HEK293 (cell line): ENCODE results near the gene CCDC50.

Experiments used
- CTCF ChIA-PET: fragments of 350-600 bp; formaldehyde crosslinking; extraction: SDS; loops from one replicate; lab custom pipeline; 2021; ENCODE audit warnings: antibody characterized with exemption; lab: Yijun Ruan, JAX
- POLR2A ChIA-PET: fragments of 300-600 bp; formaldehyde crosslinking; extraction: SDS; loops from one replicate; lab custom pipeline; 2020; ENCODE audit warnings: antibody characterized with exemption, inconsistent platforms; lab: Yijun Ruan, JAX
- H3K27ac ChIP-seq: fragments of 200-500 bp; sonication (Bioruptor generic); 2 replicates; pipeline ENCODE4 v1.5.1; 2014; ENCODE audit warnings: low read depth, low read length, control low read depth, inconsistent platforms; ENCODE audit errors: extremely low read depth
- H3K36me3 ChIP-seq, 2 experiments: fragments of 200-500 bp in 1 of 2; sonication (Bioruptor generic) in 1 of 2; 1 replicate in 1 of 2; 2 replicates in 1 of 2; pipeline ENCODE4 v1.5.1; 2014 to 2017; ENCODE audit warnings: inconsistent platforms in 2 of 2, low read length in 2 of 2; ENCODE audit not compliant: control insufficient read depth in 2 of 2, insufficient read depth in 1 of 2
- H3K4me1 ChIP-seq: fragments of 200-500 bp; sonication (Bioruptor generic); 2 replicates; pipeline ENCODE4 v1.5.1; 2014; ENCODE audit warnings: mild to moderate bottlenecking, low read length, inconsistent platforms; ENCODE audit not compliant: control insufficient read depth, insufficient read depth
- H3K4me3 ChIP-seq: 2 replicates; pipeline ENCODE4 v1.5.1; 2011; ENCODE audit warnings: low read depth, mild to moderate bottlenecking, control low read depth, low read length, moderate library complexity
- H3K9me3 ChIP-seq: fragments of 200-500 bp; sonication (Bioruptor generic); 2 replicates; pipeline ENCODE4 v1.5.1; 2014; ENCODE audit warnings: low read depth, low read length, inconsistent platforms; ENCODE audit not compliant: control insufficient read depth, insufficient read depth
- KLF9 ChIP-seq: fragments of 450-650 bp; formaldehyde crosslinking; IDR thresholded peaks from 2 replicates; pipeline ENCODE4 v1.5.1; 2016; ENCODE audit warnings: missing biosample characterization, missing genetic modification characterization, low read depth
- SETDB1 ChIP-seq: IDR thresholded peaks from one replicate; pipeline ENCODE4 v1.6.1; 2017; ENCODE audit warnings: mild to moderate bottlenecking, low read length, moderate library complexity, mixed read lengths; ENCODE audit not compliant: insufficient read length
- ZBTB11 ChIP-seq: fragments of 450-650 bp; formaldehyde crosslinking; conservative IDR thresholded peaks from 2 replicates; pipeline ENCODE4 v1.5.1; 2016; ENCODE audit warnings: low read depth, missing biosample characterization, missing genetic modification characterization
- ZBTB48 ChIP-seq: fragments of 450-650 bp; formaldehyde crosslinking; IDR thresholded peaks from 2 replicates; pipeline ENCODE4 v1.5.1; 2016; ENCODE audit warnings: missing biosample characterization, missing genetic modification characterization
- ZBTB7A ChIP-seq: fragments of 450-650 bp; formaldehyde crosslinking; IDR thresholded peaks from 2 replicates; pipeline ENCODE4 v1.5.1; 2016; ENCODE audit warnings: low read depth, missing biosample characterization, missing genetic modification characterization
- ZFP3 ChIP-seq: fragments of 450-650 bp; formaldehyde crosslinking; IDR thresholded peaks from 2 replicates; pipeline ENCODE4 v1.5.1; 2016; ENCODE audit warnings: low read depth, missing biosample characterization, missing genetic modification characterization
- ZFP37 ChIP-seq: fragments of 450-650 bp; formaldehyde crosslinking; IDR thresholded peaks from 2 replicates; pipeline ENCODE4 v1.5.1; 2016; ENCODE audit warnings: missing biosample characterization, missing genetic modification characterization
- ZNF2 ChIP-seq: fragments of 450-650 bp; formaldehyde crosslinking; IDR thresholded peaks from 2 replicates; pipeline ENCODE4 v1.5.1; 2016; ENCODE audit warnings: missing biosample characterization, missing genetic modification characterization
- ZNF423 ChIP-seq: fragments of 450-650 bp; formaldehyde crosslinking; IDR thresholded peaks from 2 replicates; pipeline ENCODE4 v1.5.1; 2016; ENCODE audit warnings: missing biosample characterization, missing genetic modification characterization
- ZNF510 ChIP-seq: fragments of 450-650 bp; formaldehyde crosslinking; IDR thresholded peaks from 2 replicates; pipeline ENCODE4 v1.5.1; 2018; ENCODE audit warnings: mild to moderate bottlenecking, missing genetic modification characterization, missing biosample characterization; ENCODE audit not compliant: insufficient replicate concordance
- ZNF529 ChIP-seq: fragments of 450-650 bp; formaldehyde crosslinking; IDR thresholded peaks from 2 replicates; pipeline ENCODE4 v1.5.1; 2017; ENCODE audit warnings: missing genetic modification characterization, missing biosample characterization; ENCODE audit not compliant: insufficient replicate concordance
- ZNF548 ChIP-seq: fragments of 450-650 bp; formaldehyde crosslinking; IDR thresholded peaks from 2 replicates; pipeline ENCODE4 v1.5.1; 2016; ENCODE audit warnings: missing biosample characterization, missing genetic modification characterization
- ZNF645 ChIP-seq: fragments of 450-650 bp; formaldehyde crosslinking; IDR thresholded peaks from 2 replicates; pipeline ENCODE4; 2016; ENCODE audit warnings: missing biosample characterization, missing genetic modification characterization
- ZNF658 ChIP-seq: fragments of 450-650 bp; formaldehyde crosslinking; IDR thresholded peaks from 2 replicates; pipeline ENCODE4; 2016; ENCODE audit warnings: missing biosample characterization, missing genetic modification characterization
- ZNF677 ChIP-seq: fragments of 450-650 bp; IDR thresholded peaks from 2 replicates; pipeline ENCODE4 v1.5.0; 2018; ENCODE audit warnings: missing biosample characterization, mild to moderate bottlenecking, missing genetic modification characterization, moderate library complexity
- ZNF843 ChIP-seq: fragments of 450-650 bp; formaldehyde crosslinking; IDR thresholded peaks from 2 replicates; pipeline ENCODE4 v1.5.1; 2016; ENCODE audit warnings: missing biosample characterization, missing genetic modification characterization
- ZXDB ChIP-seq: fragments of 450-650 bp; formaldehyde crosslinking; IDR thresholded peaks from 2 replicates; pipeline ENCODE4 v1.5.1; 2016; ENCODE audit warnings: missing biosample characterization, missing genetic modification characterization
- TF ChIP-seq, protein P1 (sequence below): fragments of 450-650 bp; formaldehyde crosslinking; IDR thresholded peaks from 2 replicates; pipeline ENCODE4 v1.5.1; 2016; ENCODE audit warnings: missing biosample characterization, missing genetic modification characterization
- TF ChIP-seq, protein P2 (sequence below): fragments of 450-650 bp; formaldehyde crosslinking; IDR thresholded peaks from 2 replicates; pipeline ENCODE4 v1.5.1; 2016; ENCODE audit warnings: missing biosample characterization, missing genetic modification characterization
- TF ChIP-seq, protein P3 (sequence below): fragments of 450-650 bp; formaldehyde crosslinking; IDR thresholded peaks from 2 replicates; pipeline ENCODE4 v1.5.1; 2016; ENCODE audit warnings: missing biosample characterization, missing genetic modification characterization

CCDC50 gene

GRCh38 chr3:191383124-191383523 is 53.9 kb downstream of the CCDC50 start:
- H3K36me3 ChIP-seq, result peaks cover 0 to 56% of the 10 kb centered on the region in 2 experiments
- H3K9me3 ChIP-seq, result no peaks in the 10 kb centered on the region
- TF ChIP-seq ZBTB48 (tag by site-specific recombination) (no peak), ZFP37 (tag by site-specific recombination) (no peak), ZNF2 (tag by site-specific recombination) (no peak), ZNF658 (tag by site-specific recombination) (no peak), ZNF423 (tag by site-specific recombination) (no peak)
- TF ChIP-seq, protein P1, sequence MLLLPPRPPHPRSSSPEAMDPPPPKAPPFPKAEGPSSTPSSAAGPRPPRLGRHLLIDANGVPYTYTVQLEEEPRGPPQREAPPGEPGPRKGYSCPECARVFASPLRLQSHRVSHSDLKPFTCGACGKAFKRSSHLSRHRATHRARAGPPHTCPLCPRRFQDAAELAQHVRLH (tag by site-specific recombination), result no peak
- TF ChIP-seq, all 188 proteins: peak for 0
- ChIA-PET POLR2A (no interaction called here), CTCF (interaction anchor here (0.6 to 1.2 kb wide), 2 partner anchors 14 to 150 kb away, joined by 3 to 4 read pairs; no protein-coding TSS in a partner anchor)
- H3K27ac ChIP-seq, result no peak overlapping the region
- peaks cover 3% of the 10 kb centered on the region; the same call in 1 of the 2 replicates for H3K4me1 ChIP-seq
- H3K4me3 ChIP-seq, result no peak overlapping the region

DNA sequence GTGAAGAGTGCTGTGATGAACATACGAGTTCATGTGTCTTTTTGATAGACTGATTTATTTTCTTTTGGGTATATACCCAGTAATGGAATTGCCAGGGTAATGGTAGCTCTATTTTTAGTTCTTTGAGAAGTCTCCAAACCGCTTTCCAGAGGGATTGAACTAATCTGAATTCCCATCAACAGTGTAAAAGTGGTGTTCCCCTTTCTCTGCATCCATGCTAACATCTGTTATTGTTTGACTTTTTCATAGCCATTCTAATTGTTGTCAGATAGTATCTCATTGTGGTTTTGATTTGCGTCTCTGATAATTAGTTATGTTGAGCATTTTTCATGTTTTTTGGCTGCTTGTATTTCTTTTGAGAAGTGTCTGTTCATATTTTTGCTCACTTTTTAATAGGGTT is 55.9 kb downstream of the CCDC50 start:
- POLR2A ChIA-PET, result no interaction called here
- Histone ChIP-seq H3K4me3 (no peak overlapping the region), H3K36me3 (peaks cover 4 to 58% of the 10 kb centered on the region in 2 experiments), H3K4me1 (no peaks in the 10 kb centered on the region), H3K27ac (no peak overlapping the region), H3K9me3 (no peaks in the 10 kb centered on the region)
- CTCF ChIA-PET, result no interaction called here
- no peak for TF ChIP-seq SETDB1
- no peak for TF ChIP-seq ZNF677 (tag by site-specific recombination)
- no peak for TF ChIP-seq ZFP3
- TF ChIP-seq ZBTB7A (tag by site-specific recombination), result no peak

GRCh38 chr3:191387441-191388077 is 58.4 kb downstream of the CCDC50 start:
- H3K27ac ChIP-seq, result no peak overlapping the region
- ChIA-PET CTCF (no interaction called here), POLR2A (no interaction called here)
- no peaks in the 10 kb centered on the region for H3K9me3 ChIP-seq
- TF ChIP-seq, protein P2, sequence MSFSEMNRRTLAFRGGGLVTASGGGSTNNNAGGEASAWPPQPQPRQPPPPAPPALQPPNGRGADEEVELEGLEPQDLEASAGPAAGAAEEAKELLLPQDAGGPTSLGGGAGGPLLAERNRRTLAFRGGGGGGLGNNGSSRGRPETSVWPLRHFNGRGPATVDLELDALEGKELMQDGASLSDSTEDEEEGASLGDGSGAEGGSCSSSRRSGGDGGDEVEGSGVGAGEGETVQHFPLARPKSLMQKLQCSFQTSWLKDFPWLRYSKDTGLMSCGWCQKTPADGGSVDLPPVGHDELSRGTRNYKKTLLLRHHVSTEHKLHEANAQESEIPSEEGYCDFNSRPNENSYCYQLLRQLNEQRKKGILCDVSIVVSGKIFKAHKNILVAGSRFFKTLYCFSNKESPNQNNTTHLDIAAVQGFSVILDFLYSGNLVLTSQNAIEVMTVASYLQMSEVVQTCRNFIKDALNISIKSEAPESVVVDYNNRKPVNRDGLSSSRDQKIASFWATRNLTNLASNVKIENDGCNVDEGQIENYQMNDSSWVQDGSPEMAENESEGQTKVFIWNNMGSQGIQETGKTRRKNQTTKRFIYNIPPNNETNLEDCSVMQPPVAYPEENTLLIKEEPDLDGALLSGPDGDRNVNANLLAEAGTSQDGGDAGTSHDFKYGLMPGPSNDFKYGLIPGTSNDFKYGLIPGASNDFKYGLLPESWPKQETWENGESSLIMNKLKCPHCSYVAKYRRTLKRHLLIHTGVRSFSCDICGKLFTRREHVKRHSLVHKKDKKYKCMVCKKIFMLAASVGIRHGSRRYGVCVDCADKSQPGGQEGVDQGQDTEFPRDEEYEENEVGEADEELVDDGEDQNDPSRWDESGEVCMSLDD (tag by site-specific recombination), result no peak
- no peak for TF ChIP-seq ZNF843 (tag by site-specific recombination)
- TF ChIP-seq ZNF529 (tag by site-specific recombination), result no peak
- no peak for TF ChIP-seq ZNF645
- TF ChIP-seq, protein P3, sequence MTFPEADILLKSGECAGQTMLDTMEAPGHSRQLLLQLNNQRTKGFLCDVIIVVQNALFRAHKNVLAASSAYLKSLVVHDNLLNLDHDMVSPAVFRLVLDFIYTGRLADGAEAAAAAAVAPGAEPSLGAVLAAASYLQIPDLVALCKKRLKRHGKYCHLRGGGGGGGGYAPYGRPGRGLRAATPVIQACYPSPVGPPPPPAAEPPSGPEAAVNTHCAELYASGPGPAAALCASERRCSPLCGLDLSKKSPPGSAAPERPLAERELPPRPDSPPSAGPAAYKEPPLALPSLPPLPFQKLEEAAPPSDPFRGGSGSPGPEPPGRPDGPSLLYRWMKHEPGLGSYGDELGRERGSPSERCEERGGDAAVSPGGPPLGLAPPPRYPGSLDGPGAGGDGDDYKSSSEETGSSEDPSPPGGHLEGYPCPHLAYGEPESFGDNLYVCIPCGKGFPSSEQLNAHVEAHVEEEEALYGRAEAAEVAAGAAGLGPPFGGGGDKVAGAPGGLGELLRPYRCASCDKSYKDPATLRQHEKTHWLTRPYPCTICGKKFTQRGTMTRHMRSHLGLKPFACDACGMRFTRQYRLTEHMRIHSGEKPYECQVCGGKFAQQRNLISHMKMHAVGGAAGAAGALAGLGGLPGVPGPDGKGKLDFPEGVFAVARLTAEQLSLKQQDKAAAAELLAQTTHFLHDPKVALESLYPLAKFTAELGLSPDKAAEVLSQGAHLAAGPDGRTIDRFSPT (tag by site-specific recombination), result no peak
- no peak for TF ChIP-seq KLF9 (tag by site-specific recombination)
- TF ChIP-seq ZNF510 (tag by site-specific recombination), result no peak
- TF ChIP-seq ZNF548 (tag by site-specific recombination), result no peak
- TF ChIP-seq ZXDB (tag by site-specific recombination), result no peak
- no peak for TF ChIP-seq ZBTB11
- no peak overlapping the region for H3K4me3 ChIP-seq
- H3K4me1 ChIP-seq, result no peaks in the 10 kb centered on the region
- H3K36me3 ChIP-seq, result peaks cover 4 to 54% of the 10 kb centered on the region in 2 experiments
